ENCODE results near the gene SRPK3. TPM values are rescaled to one million over a fixed set of nuclear protein-coding genes. Genes with fewer than 3 reads are reported as not detected.
"Not testable (repeated sequence)": the region's sequence is repeated elsewhere in the genome, so short reads cannot be mapped to it uniquely, and the experiment has no call there.

The SRPK3 gene
- total RNA-seq, 3 donors from 2014 or later (not counting 1 experiment from before 2014, with no cell fraction given) = not detected

GRCh38 chrX:153739754-153740486 is 40.9 kb upstream of the SRPK3 start:
- Histone ChIP-seq H3K9me3 (ENCODE audit: control insufficient read depth, insufficient read depth, low read length) (no peaks in the 10 kb centered on the region), H3K4me1 (ENCODE audit: control insufficient read depth, insufficient read depth, low read length) (peaks cover 17% of the 10 kb centered on the region), H3K27ac (ENCODE audit: low read length) (no peak overlapping the region), H3K27me3 (ENCODE audit: control insufficient read depth, insufficient read depth, low read length) (no peaks in the 10 kb centered on the region), H3K4me3 (ENCODE audit: low read length) (no peak overlapping the region), H3K36me3 (ENCODE audit: control insufficient read depth, insufficient read depth, low read length) (peaks cover 8% of the 10 kb centered on the region)
- no peak for TF ChIP-seq CTCF (IDR thresholded peaks at IDR 0.05)
- Mint-ChIP-seq H3K4me3 (no peak overlapping the region), H3K9me3 (no peaks in the 10 kb centered on the region), H3K27ac (no peak overlapping the region), H3K27me3 (ENCODE audit: low read depth in 2 of 2) (peaks cover 0 to 4% of the 10 kb centered on the region in 2 donors), H3K4me1 (peaks cover 8 to 15% of the 10 kb centered on the region in 2 donors), H3K36me3 (no peaks in the 10 kb centered on the region)
- peak in 1 of 2 donors; percentile 51 for DNase-seq
- no peak for ATAC-seq
- 73% methylated on average over 29 of the region's 29 CpGs for WGBS (ENCODE audit: insufficient coverage)
- intact Hi-C loops (cut with micrococcal nuclease) = no loop called here

- intact Hi-C loops (cut with micrococcal nuclease) = no loop called here
- Histone ChIP-seq H3K9me3 (ENCODE audit: control insufficient read depth, insufficient read depth, low read length) (no peaks in the 10 kb centered on the region), H3K27ac (ENCODE audit: low read length) (no peak overlapping the region), H3K36me3 (ENCODE audit: control insufficient read depth, insufficient read depth, low read length) (peaks cover 8% of the 10 kb centered on the region), H3K27me3 (ENCODE audit: control insufficient read depth, insufficient read depth, low read length) (no peaks in the 10 kb centered on the region), H3K4me1 (ENCODE audit: control insufficient read depth, insufficient read depth, low read length) (peaks cover 15% of the 10 kb centered on the region), H3K4me3 (ENCODE audit: low read length) (no peak overlapping the region)
- H3K27ac Mint-ChIP-seq = no peak overlapping the region
- no peaks in the 10 kb centered on the region for H3K36me3 Mint-ChIP-seq
- ATAC-seq (no peak), DNase-seq (no peak)
- H3K4me3 Mint-ChIP-seq = no peak overlapping the region
- no peaks in the 10 kb centered on the region for H3K9me3 Mint-ChIP-seq
- TF ChIP-seq CTCF (IDR thresholded peaks at IDR 0.05) = no peak
- H3K4me1 Mint-ChIP-seq = peaks cover 0 to 7% of the 10 kb centered on the region in 2 donors
- H3K27me3 Mint-ChIP-seq (ENCODE audit: low read depth in 2 of 2) = peaks cover 0 to 4% of the 10 kb centered on the region in 2 donors
- 83% methylated on average over 12 of the region's 16 CpGs for WGBS (ENCODE audit: insufficient coverage)
These were observed 40.1 kb upstream of the SRPK3 start for GRCh38 chrX:153740631-153741222.

- 73% methylated on average over 14 of the region's 14 CpGs for WGBS (ENCODE audit: insufficient coverage)
- no peaks in the 10 kb centered on the region for H3K36me3 Mint-ChIP-seq
- no peak for DNase-seq
- Histone ChIP-seq H3K36me3 (ENCODE audit: control insufficient read depth, insufficient read depth, low read length) (peaks cover 4% of the 10 kb centered on the region), H3K9me3 (ENCODE audit: control insufficient read depth, insufficient read depth, low read length) (no peaks in the 10 kb centered on the region), H3K4me3 (ENCODE audit: low read length) (no peak overlapping the region), H3K27ac (ENCODE audit: low read length) (no peak overlapping the region), H3K4me1 (ENCODE audit: control insufficient read depth, insufficient read depth, low read length) (peaks cover 15% of the 10 kb centered on the region), H3K27me3 (ENCODE audit: control insufficient read depth, insufficient read depth, low read length) (no peaks in the 10 kb centered on the region)
- TF ChIP-seq CTCF (IDR thresholded peaks at IDR 0.05) = no peak
- intact Hi-C loops (cut with micrococcal nuclease) = no loop called here
- H3K27ac Mint-ChIP-seq = no peak overlapping the region
- ATAC-seq = no peak
- peaks cover 0 to 7% of the 10 kb centered on the region in 2 donors for H3K4me1 Mint-ChIP-seq
- peaks cover 6 to 7% of the 10 kb centered on the region in 2 donors for H3K27me3 Mint-ChIP-seq (ENCODE audit: low read depth in 2 of 2)
- no peaks in the 10 kb centered on the region for H3K9me3 Mint-ChIP-seq
- H3K4me3 Mint-ChIP-seq = no peak overlapping the region
These were observed 39.4 kb upstream of the SRPK3 start for GRCh38 chrX:153741446-153741845.

- H3K27ac Mint-ChIP-seq; H3K4me1 Mint-ChIP-seq; H3K36me3 ChIP-seq (ENCODE audit: control insufficient read depth, insufficient read depth, low read length); H3K4me3 ChIP-seq (ENCODE audit: low read length); H3K27me3 ChIP-seq (ENCODE audit: control insufficient read depth, insufficient read depth, low read length); H3K9me3 Mint-ChIP-seq; H3K4me3 Mint-ChIP-seq; DNase-seq; H3K36me3 Mint-ChIP-seq; ATAC-seq; intact Hi-C loops (cut with micrococcal nuclease); H3K9me3 ChIP-seq (ENCODE audit: control insufficient read depth, insufficient read depth, low read length); H3K27me3 Mint-ChIP-seq (ENCODE audit: low read depth in 2 of 2); H3K27ac ChIP-seq (ENCODE audit: low read length): not testable (repeated sequence)
- peaks cover 15% of the 10 kb centered on the region for H3K4me1 ChIP-seq (ENCODE audit: control insufficient read depth, insufficient read depth, low read length)
- WGBS (ENCODE audit: insufficient coverage) = over 99% methylated on average over 14 of the region's 14 CpGs
These were observed 38.7 kb upstream of the SRPK3 start for GRCh38 chrX:153742111-153742510.

- H3K36me3 ChIP-seq (ENCODE audit: control insufficient read depth, insufficient read depth, low read length); H3K9me3 Mint-ChIP-seq; H3K4me3 ChIP-seq (ENCODE audit: low read length); H3K4me3 Mint-ChIP-seq; ATAC-seq; intact Hi-C loops (cut with micrococcal nuclease); H3K4me1 Mint-ChIP-seq; H3K27ac Mint-ChIP-seq; H3K27me3 ChIP-seq (ENCODE audit: control insufficient read depth, insufficient read depth, low read length); H3K27me3 Mint-ChIP-seq (ENCODE audit: low read depth in 2 of 2); DNase-seq; H3K27ac ChIP-seq (ENCODE audit: low read length); H3K36me3 Mint-ChIP-seq; H3K9me3 ChIP-seq (ENCODE audit: control insufficient read depth, insufficient read depth, low read length): not testable (repeated sequence)
- 84% methylated on average over 14 of the region's 32 CpGs for WGBS (ENCODE audit: insufficient coverage)
- peaks cover 15% of the 10 kb centered on the region for H3K4me1 ChIP-seq (ENCODE audit: control insufficient read depth, insufficient read depth, low read length)
These were observed 37.9 kb upstream of the SRPK3 start for GRCh38 chrX:153742796-153743467.
